Lower leg skin (tissue), 3 donors: ENCODE results near the gene CYSLTR2.

Source experiments
- POLR2A ChIP-seq, 2 donors: fragments of 450-650 bp; IDR thresholded peaks; one replicate each; pipeline ENCODE4 v1.6.1; 2016 to 2017; ENCODE audit warnings: antibody characterized with exemption in 2 of 2, mild to moderate bottlenecking in 1 of 2, moderate library complexity in 1 of 2
- TF ChIP-seq, protein P1 (sequence below), 3 donors: fragments of 450-650 bp; IDR thresholded peaks; one replicate each; pipeline ENCODE4 v1.5.1; 2016; ENCODE audit warnings: antibody characterized with exemption in 3 of 3, mild to moderate bottlenecking in 3 of 3, moderate library complexity in 2 of 3

DNA sequence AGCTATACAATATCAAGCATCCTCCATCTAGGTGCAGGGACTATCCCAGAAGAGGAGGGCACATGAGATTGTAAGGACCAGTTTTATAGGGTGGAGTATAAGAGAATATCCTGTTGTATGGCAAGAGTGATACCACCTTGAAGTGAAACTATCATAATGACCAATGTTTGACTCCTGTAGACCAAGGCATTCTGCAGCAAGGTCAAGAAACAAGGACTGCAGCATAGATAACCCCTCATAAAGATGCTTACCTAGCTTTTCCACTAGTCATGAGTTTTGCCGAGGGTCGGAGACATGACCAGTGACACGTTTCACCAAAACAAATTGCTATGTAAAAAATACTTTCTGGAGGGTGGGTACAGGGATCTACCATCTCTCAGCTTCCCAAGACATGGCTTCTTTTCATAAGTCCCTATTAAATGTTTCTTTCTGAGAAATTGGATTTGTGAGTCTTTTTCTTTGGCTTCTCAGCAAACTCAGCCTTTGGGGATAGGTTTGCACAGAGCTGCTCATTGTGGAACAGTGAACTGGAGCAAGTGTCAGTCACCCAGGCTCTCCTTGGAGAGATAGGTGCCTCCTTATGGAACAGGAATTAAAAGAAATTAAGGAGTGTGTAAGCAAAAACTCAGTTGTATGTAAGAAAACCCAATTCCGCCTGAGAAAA, 28.2 kb upstream of the CYSLTR2 start:
- TF ChIP-seq, protein P1, sequence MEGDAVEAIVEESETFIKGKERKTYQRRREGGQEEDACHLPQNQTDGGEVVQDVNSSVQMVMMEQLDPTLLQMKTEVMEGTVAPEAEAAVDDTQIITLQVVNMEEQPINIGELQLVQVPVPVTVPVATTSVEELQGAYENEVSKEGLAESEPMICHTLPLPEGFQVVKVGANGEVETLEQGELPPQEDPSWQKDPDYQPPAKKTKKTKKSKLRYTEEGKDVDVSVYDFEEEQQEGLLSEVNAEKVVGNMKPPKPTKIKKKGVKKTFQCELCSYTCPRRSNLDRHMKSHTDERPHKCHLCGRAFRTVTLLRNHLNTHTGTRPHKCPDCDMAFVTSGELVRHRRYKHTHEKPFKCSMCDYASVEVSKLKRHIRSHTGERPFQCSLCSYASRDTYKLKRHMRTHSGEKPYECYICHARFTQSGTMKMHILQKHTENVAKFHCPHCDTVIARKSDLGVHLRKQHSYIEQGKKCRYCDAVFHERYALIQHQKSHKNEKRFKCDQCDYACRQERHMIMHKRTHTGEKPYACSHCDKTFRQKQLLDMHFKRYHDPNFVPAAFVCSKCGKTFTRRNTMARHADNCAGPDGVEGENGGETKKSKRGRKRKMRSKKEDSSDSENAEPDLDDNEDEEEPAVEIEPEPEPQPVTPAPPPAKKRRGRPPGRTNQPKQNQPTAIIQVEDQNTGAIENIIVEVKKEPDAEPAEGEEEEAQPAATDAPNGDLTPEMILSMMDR (IDR thresholded peaks at IDR 0.05), result no peak
- no peak for TF ChIP-seq POLR2A (IDR thresholded peaks at IDR 0.05)
